ENCODE data around the gene BBS4. TPM values are rescaled to one million over a fixed set of nuclear protein-coding genes. Genes with fewer than 3 reads are reported as not detected.

Gene BBS4
- total and polyA plus RNA-seq, 4 donors, result 13.0 to 65.3 (median 19.5) TPM

DNA sequence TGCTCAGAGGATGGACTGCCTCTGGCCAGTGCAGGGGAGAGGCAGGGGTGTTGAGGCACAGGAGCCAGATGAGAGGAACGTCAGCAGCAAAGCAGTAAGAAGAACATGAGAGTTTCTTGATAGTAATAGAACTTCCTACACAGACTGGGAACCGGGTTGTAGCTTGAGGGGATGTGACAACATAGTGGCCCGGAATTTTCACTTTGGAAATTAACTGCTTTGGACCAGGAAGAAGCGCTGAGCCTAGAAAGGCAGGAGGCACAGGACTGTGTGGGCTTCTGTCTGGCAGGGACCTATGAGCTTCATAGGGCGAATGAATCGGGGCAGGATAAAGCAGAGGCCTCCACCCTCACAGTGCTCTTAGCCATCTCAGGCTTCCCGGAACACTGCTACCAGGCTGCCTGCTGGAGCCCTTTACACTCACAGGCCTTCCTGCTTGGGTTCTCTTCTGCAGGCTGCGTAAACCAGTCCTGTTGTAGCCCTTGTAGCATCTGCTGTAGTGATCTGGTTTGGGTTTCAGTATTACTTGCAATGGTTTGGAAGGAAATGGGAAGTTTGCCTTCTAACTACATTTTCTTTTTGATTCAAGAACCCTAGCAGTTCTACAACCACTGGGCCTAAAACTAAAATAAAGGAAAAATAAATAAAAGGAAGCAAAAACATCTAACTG is 100.8 kb downstream of the BBS4 start:
- DNase-seq, result no peak

DNA sequence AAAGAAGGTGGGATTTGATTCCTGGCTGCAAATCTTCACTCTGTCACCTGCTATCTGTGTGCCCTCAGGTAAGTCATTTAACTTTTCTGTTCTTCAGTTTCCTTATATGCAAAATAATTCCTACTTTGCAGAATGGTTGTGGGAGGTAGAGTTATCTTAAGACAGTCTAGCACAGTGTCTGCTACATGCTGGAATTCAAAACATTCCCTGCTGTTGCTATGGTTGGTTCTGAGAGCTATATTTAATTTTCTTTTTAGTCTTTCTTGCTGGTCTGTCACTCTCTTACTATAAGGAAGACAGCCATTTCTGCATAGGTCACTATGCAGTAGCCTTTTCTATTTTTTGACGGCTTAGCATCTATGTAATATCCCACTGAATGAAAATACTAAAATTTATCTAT is 101.5 kb downstream of the BBS4 start:
- 87 to 97% methylated on average over 1 of the region's 1 CpG for WGBS, 2 donors
- no peak for ATAC-seq (ENCODE audit: insufficient read depth, low FRiP score)
- TF ChIP-seq, protein P1, sequence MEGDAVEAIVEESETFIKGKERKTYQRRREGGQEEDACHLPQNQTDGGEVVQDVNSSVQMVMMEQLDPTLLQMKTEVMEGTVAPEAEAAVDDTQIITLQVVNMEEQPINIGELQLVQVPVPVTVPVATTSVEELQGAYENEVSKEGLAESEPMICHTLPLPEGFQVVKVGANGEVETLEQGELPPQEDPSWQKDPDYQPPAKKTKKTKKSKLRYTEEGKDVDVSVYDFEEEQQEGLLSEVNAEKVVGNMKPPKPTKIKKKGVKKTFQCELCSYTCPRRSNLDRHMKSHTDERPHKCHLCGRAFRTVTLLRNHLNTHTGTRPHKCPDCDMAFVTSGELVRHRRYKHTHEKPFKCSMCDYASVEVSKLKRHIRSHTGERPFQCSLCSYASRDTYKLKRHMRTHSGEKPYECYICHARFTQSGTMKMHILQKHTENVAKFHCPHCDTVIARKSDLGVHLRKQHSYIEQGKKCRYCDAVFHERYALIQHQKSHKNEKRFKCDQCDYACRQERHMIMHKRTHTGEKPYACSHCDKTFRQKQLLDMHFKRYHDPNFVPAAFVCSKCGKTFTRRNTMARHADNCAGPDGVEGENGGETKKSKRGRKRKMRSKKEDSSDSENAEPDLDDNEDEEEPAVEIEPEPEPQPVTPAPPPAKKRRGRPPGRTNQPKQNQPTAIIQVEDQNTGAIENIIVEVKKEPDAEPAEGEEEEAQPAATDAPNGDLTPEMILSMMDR (IDR thresholded peaks at IDR 0.05; ENCODE audit: control extremely low read depth, extremely low read depth), result no peak

More for the DNA sequence above, 100.8 kb downstream of the BBS4 start:
- peaks cover 2 to 35% (median 19%) of the 10 kb centered on the region in 5 donors for H3K4me1 ChIP-seq (ENCODE audit: control insufficient read depth in 5 of 5, insufficient read depth in 5 of 5, low read length in 5 of 5)
- H3K27ac ChIP-seq (ENCODE audit: low read depth in 1 of 2, low read length in 1 of 2), result no peak overlapping the region
- TF ChIP-seq, protein P1 (IDR thresholded peaks at IDR 0.05; ENCODE audit: control extremely low read depth, extremely low read depth), result no peak
- ATAC-seq (ENCODE audit: insufficient read depth, low FRiP score), result no peak
- peaks cover 0 to under 1% (median 0%) of the 10 kb centered on the region in 4 donors for H3K36me3 ChIP-seq (ENCODE audit: control insufficient read depth in 4 of 4, insufficient read depth in 4 of 4, low read length in 4 of 4)
- no peaks in the 10 kb centered on the region for H3K27me3 ChIP-seq (ENCODE audit: control insufficient read depth in 3 of 3, insufficient read depth in 3 of 3, low read length in 2 of 3)
- H3K4me3 ChIP-seq, result no peak overlapping the region
- no peaks in the 10 kb centered on the region for H3K9me3 ChIP-seq (ENCODE audit: control insufficient read depth in 4 of 4, insufficient read depth in 3 of 4, low read length in 3 of 4)
- 83 to 86% methylated on average over 8 of the region's 8 CpGs for WGBS, 2 donors
- H3K9ac ChIP-seq (ENCODE audit: insufficient read depth in 1 of 2, low read length in 2 of 2), result no peak overlapping the region

More for the DNA sequence above, 101.5 kb downstream of the BBS4 start:
- Histone ChIP-seq H3K27ac (ENCODE audit: low read depth in 1 of 2, low read length in 1 of 2) (no peak overlapping the region), H3K4me1 (ENCODE audit: control insufficient read depth in 5 of 5, insufficient read depth in 5 of 5, low read length in 5 of 5) (peaks cover under 1 to 29% (median 17%) of the 10 kb centered on the region in 5 donors), H3K4me3 (no peak overlapping the region), H3K27me3 (ENCODE audit: control insufficient read depth in 3 of 3, insufficient read depth in 3 of 3, low read length in 2 of 3) (no peaks in the 10 kb centered on the region), H3K36me3 (ENCODE audit: control insufficient read depth in 4 of 4, insufficient read depth in 4 of 4, low read length in 4 of 4) (no peaks in the 10 kb centered on the region), H3K9ac (ENCODE audit: insufficient read depth in 1 of 2, low read length in 2 of 2) (no peak overlapping the region), H3K9me3 (ENCODE audit: control insufficient read depth in 4 of 4, insufficient read depth in 3 of 4, low read length in 3 of 4) (no peaks in the 10 kb centered on the region)
- no peak for DNase-seq

Small RNA genes lying within 50 kb of the gene (small RNA-seq; reads per million reads assigned to genes)
- not detected for gene RN7SL853P (ENCODE audit: low replicate concordance)

Other genes with a start within 250 kb of the BBS4 start
- gene ARIH1, start 211.9 kb upstream of the BBS4 start, total RNA-seq, result 100 to 1,000 TPM; 108 to 131 TPM
- gene ARIH1, start 211.9 kb upstream of the BBS4 start, polyA plus RNA-seq, result 10 to 100 TPM; 18.8 to 23.8 TPM
- gene GOLGA6B, start 31.5 kb upstream of the BBS4 start, total RNA-seq, result not detected
- not detected for gene GOLGA6B, start 31.5 kb upstream of the BBS4 start, polyA plus RNA-seq
- gene HIGD2B, start within 50 bp of the BBS4 start, total RNA-seq, result not detected
- not detected for gene HIGD2B, start within 50 bp of the BBS4 start, polyA plus RNA-seq
- gene ADPGK, start 97.6 kb downstream of the BBS4 start, total RNA-seq, result 100 to 1,000 TPM in 1 of 2 donors, 10 to 100 TPM in 1; 87.7 to 102 TPM
- 10 to 100 TPM; 53.9 to 97.0 TPM for gene ADPGK, start 97.6 kb downstream of the BBS4 start, polyA plus RNA-seq